Osteocyte (in vitro differentiated cells): ENCODE results near the gene PTPRN2. TPM values are rescaled to one million over a fixed set of nuclear protein-coding genes. Genes with fewer than 3 reads are reported as not detected.

ENCODE experiments used
- DNase-seq: peaks from one replicate; pipeline ENCODE4 v3.0.0; 2021; ENCODE audit warnings: mixed read lengths; ENCODE audit not compliant: unreplicated experiment; ENCODE audit errors: extremely low spot score
- H3K27ac Mint-ChIP-seq: one replicate; pipeline ENCODE4 v1.8.0; 2021; ENCODE audit warnings: mild to moderate bottlenecking, mixed read lengths; ENCODE audit not compliant: unreplicated experiment
- H3K27me3 Mint-ChIP-seq: one replicate; pipeline ENCODE4 v1.8.0; 2021; ENCODE audit warnings: mixed read lengths; ENCODE audit not compliant: unreplicated experiment
- H3K36me3 Mint-ChIP-seq: one replicate; pipeline ENCODE4 v1.8.0; 2021; ENCODE audit warnings: mixed read lengths; ENCODE audit not compliant: unreplicated experiment
- H3K4me1 Mint-ChIP-seq: one replicate; pipeline ENCODE4 v1.8.0; 2021; ENCODE audit warnings: mixed read lengths; ENCODE audit not compliant: unreplicated experiment
- H3K4me3 Mint-ChIP-seq: one replicate; pipeline ENCODE4 v1.8.0; 2021; ENCODE audit warnings: mild to moderate bottlenecking, moderate library complexity, mixed read lengths; ENCODE audit not compliant: unreplicated experiment
- H3K9me3 Mint-ChIP-seq: one replicate; pipeline ENCODE4 v1.8.0; 2021; ENCODE audit warnings: mixed read lengths; ENCODE audit not compliant: unreplicated experiment
- total RNA-seq: library from RNA; stranded (reverse); gene quantifications from 2 replicates; pipeline ENCODE4 v1.2.1, GENCODE V29; 2021
- TF ChIP-seq, protein P1 (sequence below): fragments of 200-600 bp; sonication (generic); IDR thresholded peaks from 2 replicates; pipeline ENCODE4 v1.5.0; 2021; ENCODE audit warnings: antibody characterized with exemption, mild to moderate bottlenecking, moderate library complexity

The PTPRN2 gene
- total RNA-seq, 1 donor from 2014 or later, result 0.59 TPM

GRCh38 chr7:157597562-157597961, 990.1 kb downstream of the PTPRN2 start:
- DNase-seq, result no peak
- Mint-ChIP-seq H3K4me1 (no peaks in the 10 kb centered on the region), H3K4me3 (no peak overlapping the region), H3K27me3 (no peaks in the 10 kb centered on the region), H3K9me3 (no peaks in the 10 kb centered on the region), H3K27ac (no peak overlapping the region), H3K36me3 (no peaks in the 10 kb centered on the region)
- TF ChIP-seq, protein P1, sequence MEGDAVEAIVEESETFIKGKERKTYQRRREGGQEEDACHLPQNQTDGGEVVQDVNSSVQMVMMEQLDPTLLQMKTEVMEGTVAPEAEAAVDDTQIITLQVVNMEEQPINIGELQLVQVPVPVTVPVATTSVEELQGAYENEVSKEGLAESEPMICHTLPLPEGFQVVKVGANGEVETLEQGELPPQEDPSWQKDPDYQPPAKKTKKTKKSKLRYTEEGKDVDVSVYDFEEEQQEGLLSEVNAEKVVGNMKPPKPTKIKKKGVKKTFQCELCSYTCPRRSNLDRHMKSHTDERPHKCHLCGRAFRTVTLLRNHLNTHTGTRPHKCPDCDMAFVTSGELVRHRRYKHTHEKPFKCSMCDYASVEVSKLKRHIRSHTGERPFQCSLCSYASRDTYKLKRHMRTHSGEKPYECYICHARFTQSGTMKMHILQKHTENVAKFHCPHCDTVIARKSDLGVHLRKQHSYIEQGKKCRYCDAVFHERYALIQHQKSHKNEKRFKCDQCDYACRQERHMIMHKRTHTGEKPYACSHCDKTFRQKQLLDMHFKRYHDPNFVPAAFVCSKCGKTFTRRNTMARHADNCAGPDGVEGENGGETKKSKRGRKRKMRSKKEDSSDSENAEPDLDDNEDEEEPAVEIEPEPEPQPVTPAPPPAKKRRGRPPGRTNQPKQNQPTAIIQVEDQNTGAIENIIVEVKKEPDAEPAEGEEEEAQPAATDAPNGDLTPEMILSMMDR, result no peak

GRCh38 chr7:157596881-157597280, 990.7 kb downstream of the PTPRN2 start:
- Mint-ChIP-seq H3K27me3 (no peaks in the 10 kb centered on the region), H3K4me1 (no peaks in the 10 kb centered on the region), H3K36me3 (no peaks in the 10 kb centered on the region), H3K9me3 (no peaks in the 10 kb centered on the region), H3K4me3 (no peak overlapping the region), H3K27ac (no peak overlapping the region)
- DNase-seq, result no peak
- TF ChIP-seq, protein P1, result no peak

DNA sequence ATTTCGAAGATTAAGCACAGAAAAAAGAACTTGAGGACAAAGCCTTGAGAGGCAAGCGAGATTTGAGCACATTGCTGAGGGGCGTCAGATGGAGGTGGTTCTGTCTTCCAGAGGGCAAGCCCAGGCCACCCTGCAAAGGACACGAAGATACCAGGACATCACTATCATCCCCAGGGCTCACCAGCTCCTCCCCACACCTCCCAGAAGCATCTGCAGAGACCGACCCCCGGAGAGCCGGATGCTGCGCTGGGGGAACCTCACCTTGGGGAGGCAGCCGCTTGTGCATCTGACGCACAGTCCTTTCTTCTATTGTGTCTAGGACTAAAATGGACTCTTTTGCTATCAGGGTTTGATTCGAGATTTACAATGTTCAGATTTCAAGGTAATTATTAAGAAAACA, 991.2 kb downstream of the PTPRN2 start:
- no peaks in the 10 kb centered on the region for H3K9me3 Mint-ChIP-seq
- DNase-seq, result no peak
- H3K4me3 Mint-ChIP-seq, result no peak overlapping the region
- no peaks in the 10 kb centered on the region for H3K4me1 Mint-ChIP-seq
- no peaks in the 10 kb centered on the region for H3K27me3 Mint-ChIP-seq
- TF ChIP-seq, protein P1, result no peak
- no peak overlapping the region for H3K27ac Mint-ChIP-seq
- no peaks in the 10 kb centered on the region for H3K36me3 Mint-ChIP-seq

DNA sequence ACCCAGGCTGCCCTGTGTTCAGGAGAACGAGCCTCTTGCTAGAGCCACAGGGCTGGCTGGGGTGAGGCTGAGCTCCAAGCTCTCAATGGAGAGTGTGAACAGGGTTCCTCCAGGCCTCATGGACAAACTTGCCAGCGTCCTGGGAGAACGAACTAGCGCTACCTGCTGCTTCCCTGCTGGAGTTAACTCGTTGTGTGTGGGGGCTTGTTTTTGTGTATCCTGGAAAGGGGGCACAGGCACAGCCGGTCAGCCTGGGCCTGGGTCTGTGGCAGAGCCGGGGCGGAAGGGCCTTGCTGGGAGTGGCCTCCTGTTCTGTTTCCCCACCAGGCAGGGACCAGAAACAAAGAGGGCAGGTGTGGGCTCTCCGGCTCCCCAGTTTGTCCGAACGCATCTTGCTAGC, 991.6 kb downstream of the PTPRN2 start:
- no peak for DNase-seq
- Mint-ChIP-seq H3K9me3 (no peaks in the 10 kb centered on the region), H3K36me3 (no peaks in the 10 kb centered on the region), H3K27me3 (no peaks in the 10 kb centered on the region), H3K4me1 (no peaks in the 10 kb centered on the region), H3K27ac (no peak overlapping the region), H3K4me3 (no peak overlapping the region)
- TF ChIP-seq, protein P1, result no peak

GRCh38 chr7:157595086-157595855, 992.4 kb downstream of the PTPRN2 start:
- Mint-ChIP-seq H3K9me3 (no peaks in the 10 kb centered on the region), H3K27me3 (no peaks in the 10 kb centered on the region), H3K27ac (no peak overlapping the region), H3K36me3 (no peaks in the 10 kb centered on the region), H3K4me3 (no peak overlapping the region), H3K4me1 (no peaks in the 10 kb centered on the region)
- TF ChIP-seq, protein P1, result no peak
- no peak for DNase-seq
